GM21825 (cell line): Measurements from ENCODE around the gene RNF181.
"Not testable (repeated sequence)": the region's sequence is repeated elsewhere in the genome, so short reads cannot be mapped to it uniquely, and the experiment has no call there.

Experiments used
- ATAC-seq: cut with Tn5 transposase; IDR thresholded peaks from one replicate; pipeline ENCODE4 v1.9.1; 2021; ENCODE audit warnings: mild to moderate bottlenecking, moderate library complexity; ENCODE audit not compliant: unreplicated experiment

Gene RNF181

DNA sequence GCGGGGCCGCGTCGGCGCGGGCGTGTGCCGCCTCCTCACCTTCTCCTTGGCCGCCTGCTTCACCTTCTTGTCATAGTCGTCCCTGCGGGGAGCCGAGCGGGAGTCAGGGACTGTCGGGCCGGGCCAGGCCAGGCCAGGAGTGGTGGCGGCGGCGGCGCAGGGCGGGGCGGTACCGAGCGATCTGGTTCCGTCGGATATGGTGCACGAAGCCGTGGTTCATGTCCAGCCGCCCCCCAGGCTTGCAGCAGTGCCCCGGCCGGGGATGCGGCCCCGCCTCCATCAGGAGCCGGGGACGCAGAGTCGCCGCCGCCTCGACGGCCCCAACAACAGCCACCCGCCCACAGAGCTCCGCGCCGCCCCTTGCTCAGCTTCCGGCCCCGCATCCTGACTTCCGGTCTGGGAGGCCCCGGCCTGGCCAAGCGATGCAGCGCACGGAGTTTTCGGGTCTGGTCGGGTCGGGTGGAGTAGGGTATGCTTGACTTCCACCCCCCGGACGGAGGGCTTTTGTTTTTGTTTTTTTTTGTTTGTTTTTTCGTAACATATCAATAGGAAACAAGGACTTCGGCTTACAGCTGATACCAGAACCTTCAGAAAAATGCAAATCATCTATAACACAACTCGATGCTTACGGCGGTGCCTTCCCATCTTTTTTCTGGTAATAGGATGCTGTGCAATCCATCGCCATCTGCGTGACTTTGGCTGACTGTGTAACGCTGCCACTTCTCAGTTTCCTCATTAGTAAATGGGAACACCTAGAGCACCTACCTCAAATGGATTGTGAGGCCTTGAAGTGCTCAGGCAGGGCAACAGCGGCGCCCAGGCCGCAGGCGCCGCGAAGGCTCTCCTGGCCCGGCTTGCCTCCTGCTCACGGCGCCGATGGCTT, 16.4 kb downstream of the RNF181 start, which contains the start of gene C2orf68:
Gene C2orf68, minus strand, starts transcription at position 362 of the 883 bp plus-strand sequence. Its CDS starts 82 bp downstream, at position 280.
- ATAC-seq = peak; percentile 80

GRCh38 chr2:85613717-85614515, 18.4 kb downstream of the RNF181 start:
- no peak for ATAC-seq

- not testable (repeated sequence) for ATAC-seq
These were observed 19.2 kb downstream of the RNF181 start for GRCh38 chr2:85614757-85615156.

DNA sequence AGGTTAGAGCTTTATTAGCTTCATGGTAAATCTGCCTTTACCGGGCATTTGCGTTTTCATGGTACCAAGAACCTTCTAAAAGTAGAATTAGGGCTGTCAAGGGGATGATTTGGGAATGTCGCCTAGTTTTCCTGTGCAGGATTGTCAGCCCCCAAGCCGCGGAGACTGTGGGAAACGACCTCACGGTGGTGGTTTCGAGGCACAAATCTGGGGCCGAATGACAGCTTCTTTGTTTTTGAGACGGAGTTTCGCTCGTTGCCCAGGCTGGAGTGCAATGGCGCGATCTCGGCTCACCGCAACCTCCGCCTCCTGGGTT, 19.8 kb downstream of the RNF181 start:
- no peak for ATAC-seq

DNA sequence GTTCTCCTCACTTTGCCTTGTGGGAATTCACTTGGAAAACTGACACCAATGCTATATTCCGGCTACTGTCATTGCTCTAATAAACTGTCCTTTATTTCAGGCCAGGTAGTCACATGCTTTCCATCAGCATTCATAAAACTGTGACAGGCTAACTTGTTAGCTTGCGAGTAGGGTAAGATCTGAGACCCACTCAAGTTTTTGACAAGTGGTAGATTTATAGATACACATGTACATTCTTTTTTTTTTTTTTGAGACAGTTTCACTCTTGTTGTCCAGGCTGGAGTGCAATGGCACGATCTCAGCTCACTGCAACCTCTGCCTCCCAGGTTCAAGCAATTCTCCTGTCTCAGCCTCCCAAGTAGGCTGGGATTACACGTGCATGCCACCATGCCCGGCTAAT, 22.2 kb downstream of the RNF181 start:
- ATAC-seq = not testable (repeated sequence)

DNA sequence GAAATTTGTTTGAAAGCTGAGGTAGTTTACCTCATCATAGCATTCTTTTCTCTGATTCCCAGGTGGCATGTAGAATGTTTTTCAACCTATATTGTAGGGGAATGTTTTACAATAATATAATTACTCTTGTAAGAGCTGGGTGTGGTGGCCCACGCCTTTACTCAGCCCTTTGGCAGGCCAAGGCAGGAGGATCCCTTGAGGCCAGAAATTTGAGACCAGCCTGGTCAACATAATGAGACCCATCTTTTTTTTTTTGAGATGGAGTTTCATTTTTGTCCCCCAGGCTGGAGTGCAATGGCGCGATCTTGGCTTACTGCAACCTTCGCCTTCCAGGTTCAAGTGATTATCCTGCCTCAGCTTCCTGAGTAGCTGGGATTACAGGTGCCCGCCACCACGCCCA, 24.1 kb downstream of the RNF181 start:
- no peak for ATAC-seq

DNA sequence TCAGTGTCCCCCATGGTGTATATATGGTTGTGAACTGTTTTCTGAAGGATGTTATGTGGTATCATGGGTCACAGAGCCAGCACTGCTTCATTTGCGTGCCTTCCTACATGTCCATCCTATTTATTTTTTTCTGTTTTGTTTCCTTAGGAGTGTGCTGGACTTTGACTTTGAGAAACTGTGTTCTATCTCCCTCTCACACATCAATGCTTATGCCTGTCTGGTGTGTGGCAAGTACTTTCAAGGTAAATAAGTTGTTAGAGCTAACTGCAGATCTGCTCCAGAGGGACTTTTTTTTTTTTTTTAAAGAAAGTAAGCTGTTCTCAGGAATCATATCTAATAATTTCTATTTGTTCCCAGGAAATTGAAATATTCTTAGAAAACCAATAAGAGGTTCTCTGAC, 25.8 kb downstream of the RNF181 start:
- ATAC-seq = no peak

GRCh38 chr2:85623991-85624390, 28.4 kb downstream of the RNF181 start:
- ATAC-seq = no peak

GRCh38 chr2:85628658-85629057, 33.1 kb downstream of the RNF181 start:
- peak; percentile 86 for ATAC-seq

DNA sequence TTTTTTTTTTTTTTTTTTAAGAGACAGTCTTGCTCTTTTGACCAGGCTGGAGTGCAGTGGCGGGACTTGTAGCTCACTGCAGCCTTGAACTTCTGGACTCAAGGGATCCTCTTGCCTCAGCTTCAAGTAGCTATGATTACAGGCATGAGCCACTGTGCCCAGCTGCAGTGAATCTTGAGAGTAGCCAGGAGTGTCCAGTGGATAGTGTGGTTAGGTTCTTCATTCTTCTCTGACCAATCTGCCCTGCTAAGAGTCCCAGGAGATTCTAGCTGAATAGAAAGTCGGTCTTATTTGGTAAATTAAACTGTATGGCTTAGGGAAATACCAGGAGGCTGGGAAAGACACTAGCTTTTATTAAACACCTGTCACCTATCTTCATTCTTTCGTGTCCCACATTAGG, 35.8 kb downstream of the RNF181 start:
- no peak for ATAC-seq

GRCh38 chr2:85635011-85635410, 39.5 kb downstream of the RNF181 start:
- no peak for ATAC-seq

DNA sequence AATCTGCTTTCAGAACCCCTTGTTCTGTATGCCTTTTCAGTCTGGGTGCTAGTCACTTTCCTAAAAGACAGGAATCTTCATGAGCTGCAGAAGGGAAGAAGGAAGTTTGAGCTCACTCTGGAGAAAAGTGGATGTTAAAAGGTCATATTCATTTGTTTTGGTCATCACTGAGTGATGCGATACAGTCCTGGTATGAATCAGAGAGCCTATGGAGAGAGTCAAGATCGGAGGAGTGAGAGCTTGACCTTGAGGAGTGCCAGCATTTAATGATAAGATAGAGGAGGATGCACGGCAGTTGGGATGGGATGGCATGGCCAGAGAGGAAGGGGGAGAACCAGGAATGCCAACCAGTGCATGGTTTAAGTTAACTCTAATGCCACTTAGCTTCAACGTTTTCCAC, 40.1 kb downstream of the RNF181 start:
- ATAC-seq = no peak

DNA sequence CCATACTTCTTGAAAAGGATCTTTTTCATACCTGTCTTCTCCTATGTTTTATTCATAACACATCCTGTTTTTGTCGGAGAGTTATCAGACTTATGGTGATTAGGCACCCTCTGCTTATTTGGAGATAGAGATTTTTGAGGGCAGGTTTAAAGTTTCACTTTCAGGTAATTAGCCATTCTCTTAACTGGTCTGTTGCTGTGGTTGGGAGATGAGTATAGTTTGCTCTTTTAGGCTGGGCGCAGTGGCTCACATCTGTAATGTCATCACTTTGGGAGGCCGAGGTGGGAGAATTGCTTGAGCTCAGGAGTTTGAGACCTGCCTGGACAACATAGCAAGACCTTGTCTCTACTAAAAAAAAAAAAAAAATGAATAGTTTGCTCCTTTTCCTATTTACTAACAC, 47.2 kb downstream of the RNF181 start:
- ATAC-seq = no peak

GRCh38 chr2:85644909-85645308, 49.4 kb downstream of the RNF181 start:
- ATAC-seq = no peak

DNA sequence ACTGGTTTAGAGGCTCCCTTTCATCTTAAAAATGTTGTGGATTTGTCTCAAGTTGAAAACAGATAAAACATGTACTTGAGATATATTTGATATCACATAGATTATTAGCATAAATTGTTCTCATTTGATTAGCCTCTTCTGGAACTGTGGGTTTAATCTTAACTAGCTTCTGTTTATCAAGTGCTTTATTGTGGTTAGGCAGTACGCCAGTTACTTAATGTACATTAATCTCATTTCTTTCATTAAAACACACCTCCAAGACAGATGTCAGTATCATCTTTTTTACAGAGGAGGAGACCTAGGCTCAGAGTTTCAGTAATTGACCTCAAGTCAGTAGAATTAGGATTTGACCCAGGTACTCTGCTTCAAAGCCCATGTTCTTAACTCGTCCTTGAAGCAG, 50.6 kb downstream of the RNF181 start:
- ATAC-seq = no peak
